ENCODE measurements around the gene SPINT3.

DNA sequence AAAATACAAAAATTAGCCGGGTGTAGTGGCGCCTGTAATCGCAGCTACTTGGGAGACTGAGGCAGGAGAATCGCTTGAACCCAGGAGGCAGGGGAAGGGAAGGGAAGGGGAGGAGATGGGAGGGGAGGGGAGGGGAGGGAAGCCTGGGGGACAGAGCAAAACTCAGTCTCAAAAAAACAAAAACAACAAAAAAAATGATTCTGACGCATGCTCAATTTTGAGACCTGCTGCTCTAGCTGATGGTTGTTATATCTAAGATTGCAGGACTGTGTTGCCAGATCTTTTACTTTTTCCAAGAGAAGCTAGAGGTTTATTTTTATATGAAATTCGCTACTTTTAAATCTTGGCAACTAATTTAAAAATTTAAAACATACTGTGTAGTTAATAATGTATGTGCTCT, 48.2 kb downstream of the SPINT3 start:
- TF ChIP-seq TCF7L2 (IDR thresholded peaks at IDR 0.05; ENCODE audit: borderline replicate concordance, low read depth, low read length) (no peak), ZNF623 (tag by site-specific recombination; IDR thresholded peaks at IDR 0.05) (no peak), ZNF184 (tag by site-specific recombination; IDR thresholded peaks at IDR 0.05) (no peak), ZNF785 (tag by site-specific recombination; IDR thresholded peaks at IDR 0.05) (no peak), SP3 (tag by site-specific recombination; IDR thresholded peaks at IDR 0.05) (no peak), MYNN (tag by site-specific recombination; IDR thresholded peaks at IDR 0.05; ENCODE audit: borderline replicate concordance) (no peak), ZNF211 (tag by site-specific recombination; IDR thresholded peaks at IDR 0.05; ENCODE audit: low read depth) (no peak)
- TF ChIP-seq, protein P1, sequence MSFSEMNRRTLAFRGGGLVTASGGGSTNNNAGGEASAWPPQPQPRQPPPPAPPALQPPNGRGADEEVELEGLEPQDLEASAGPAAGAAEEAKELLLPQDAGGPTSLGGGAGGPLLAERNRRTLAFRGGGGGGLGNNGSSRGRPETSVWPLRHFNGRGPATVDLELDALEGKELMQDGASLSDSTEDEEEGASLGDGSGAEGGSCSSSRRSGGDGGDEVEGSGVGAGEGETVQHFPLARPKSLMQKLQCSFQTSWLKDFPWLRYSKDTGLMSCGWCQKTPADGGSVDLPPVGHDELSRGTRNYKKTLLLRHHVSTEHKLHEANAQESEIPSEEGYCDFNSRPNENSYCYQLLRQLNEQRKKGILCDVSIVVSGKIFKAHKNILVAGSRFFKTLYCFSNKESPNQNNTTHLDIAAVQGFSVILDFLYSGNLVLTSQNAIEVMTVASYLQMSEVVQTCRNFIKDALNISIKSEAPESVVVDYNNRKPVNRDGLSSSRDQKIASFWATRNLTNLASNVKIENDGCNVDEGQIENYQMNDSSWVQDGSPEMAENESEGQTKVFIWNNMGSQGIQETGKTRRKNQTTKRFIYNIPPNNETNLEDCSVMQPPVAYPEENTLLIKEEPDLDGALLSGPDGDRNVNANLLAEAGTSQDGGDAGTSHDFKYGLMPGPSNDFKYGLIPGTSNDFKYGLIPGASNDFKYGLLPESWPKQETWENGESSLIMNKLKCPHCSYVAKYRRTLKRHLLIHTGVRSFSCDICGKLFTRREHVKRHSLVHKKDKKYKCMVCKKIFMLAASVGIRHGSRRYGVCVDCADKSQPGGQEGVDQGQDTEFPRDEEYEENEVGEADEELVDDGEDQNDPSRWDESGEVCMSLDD (tag by site-specific recombination; IDR thresholded peaks at IDR 0.05) = no peak
- TF ChIP-seq, protein P2, sequence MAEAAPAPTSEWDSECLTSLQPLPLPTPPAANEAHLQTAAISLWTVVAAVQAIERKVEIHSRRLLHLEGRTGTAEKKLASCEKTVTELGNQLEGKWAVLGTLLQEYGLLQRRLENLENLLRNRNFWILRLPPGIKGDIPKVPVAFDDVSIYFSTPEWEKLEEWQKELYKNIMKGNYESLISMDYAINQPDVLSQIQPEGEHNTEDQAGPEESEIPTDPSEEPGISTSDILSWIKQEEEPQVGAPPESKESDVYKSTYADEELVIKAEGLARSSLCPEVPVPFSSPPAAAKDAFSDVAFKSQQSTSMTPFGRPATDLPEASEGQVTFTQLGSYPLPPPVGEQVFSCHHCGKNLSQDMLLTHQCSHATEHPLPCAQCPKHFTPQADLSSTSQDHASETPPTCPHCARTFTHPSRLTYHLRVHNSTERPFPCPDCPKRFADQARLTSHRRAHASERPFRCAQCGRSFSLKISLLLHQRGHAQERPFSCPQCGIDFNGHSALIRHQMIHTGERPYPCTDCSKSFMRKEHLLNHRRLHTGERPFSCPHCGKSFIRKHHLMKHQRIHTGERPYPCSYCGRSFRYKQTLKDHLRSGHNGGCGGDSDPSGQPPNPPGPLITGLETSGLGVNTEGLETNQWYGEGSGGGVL (tag by site-specific recombination; IDR thresholded peaks at IDR 0.05) = no peak
- TF ChIP-seq, protein P3, sequence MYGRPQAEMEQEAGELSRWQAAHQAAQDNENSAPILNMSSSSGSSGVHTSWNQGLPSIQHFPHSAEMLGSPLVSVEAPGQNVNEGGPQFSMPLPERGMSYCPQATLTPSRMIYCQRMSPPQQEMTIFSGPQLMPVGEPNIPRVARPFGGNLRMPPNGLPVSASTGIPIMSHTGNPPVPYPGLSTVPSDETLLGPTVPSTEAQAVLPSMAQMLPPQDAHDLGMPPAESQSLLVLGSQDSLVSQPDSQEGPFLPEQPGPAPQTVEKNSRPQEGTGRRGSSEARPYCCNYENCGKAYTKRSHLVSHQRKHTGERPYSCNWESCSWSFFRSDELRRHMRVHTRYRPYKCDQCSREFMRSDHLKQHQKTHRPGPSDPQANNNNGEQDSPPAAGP (tag by site-specific recombination; IDR thresholded peaks at IDR 0.05) = no peak
- TF ChIP-seq, protein P4, sequence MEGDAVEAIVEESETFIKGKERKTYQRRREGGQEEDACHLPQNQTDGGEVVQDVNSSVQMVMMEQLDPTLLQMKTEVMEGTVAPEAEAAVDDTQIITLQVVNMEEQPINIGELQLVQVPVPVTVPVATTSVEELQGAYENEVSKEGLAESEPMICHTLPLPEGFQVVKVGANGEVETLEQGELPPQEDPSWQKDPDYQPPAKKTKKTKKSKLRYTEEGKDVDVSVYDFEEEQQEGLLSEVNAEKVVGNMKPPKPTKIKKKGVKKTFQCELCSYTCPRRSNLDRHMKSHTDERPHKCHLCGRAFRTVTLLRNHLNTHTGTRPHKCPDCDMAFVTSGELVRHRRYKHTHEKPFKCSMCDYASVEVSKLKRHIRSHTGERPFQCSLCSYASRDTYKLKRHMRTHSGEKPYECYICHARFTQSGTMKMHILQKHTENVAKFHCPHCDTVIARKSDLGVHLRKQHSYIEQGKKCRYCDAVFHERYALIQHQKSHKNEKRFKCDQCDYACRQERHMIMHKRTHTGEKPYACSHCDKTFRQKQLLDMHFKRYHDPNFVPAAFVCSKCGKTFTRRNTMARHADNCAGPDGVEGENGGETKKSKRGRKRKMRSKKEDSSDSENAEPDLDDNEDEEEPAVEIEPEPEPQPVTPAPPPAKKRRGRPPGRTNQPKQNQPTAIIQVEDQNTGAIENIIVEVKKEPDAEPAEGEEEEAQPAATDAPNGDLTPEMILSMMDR (tag by site-specific recombination; IDR thresholded peaks at IDR 0.05) = no peak
- TF ChIP-seq, protein P5, sequence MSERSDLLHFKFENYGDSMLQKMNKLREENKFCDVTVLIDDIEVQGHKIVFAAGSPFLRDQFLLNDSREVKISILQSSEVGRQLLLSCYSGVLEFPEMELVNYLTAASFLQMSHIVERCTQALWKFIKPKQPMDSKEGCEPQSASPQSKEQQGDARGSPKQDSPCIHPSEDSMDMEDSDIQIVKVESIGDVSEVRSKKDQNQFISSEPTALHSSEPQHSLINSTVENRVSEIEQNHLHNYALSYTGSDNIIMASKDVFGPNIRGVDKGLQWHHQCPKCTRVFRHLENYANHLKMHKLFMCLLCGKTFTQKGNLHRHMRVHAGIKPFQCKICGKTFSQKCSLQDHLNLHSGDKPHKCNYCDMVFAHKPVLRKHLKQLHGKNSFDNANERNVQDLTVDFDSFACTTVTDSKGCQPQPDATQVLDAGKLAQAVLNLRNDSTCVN (tag by site-specific recombination; optimal IDR thresholded peaks at IDR 0.05) = no peak
